ENCODE data around the gene DDO. TPM values are rescaled to one million over a fixed set of nuclear protein-coding genes. Genes with fewer than 3 reads are reported as not detected.

Gene DDO
- total RNA-seq, 2 donors from 2014 or later = 2.0 to 2.3 TPM

DNA sequence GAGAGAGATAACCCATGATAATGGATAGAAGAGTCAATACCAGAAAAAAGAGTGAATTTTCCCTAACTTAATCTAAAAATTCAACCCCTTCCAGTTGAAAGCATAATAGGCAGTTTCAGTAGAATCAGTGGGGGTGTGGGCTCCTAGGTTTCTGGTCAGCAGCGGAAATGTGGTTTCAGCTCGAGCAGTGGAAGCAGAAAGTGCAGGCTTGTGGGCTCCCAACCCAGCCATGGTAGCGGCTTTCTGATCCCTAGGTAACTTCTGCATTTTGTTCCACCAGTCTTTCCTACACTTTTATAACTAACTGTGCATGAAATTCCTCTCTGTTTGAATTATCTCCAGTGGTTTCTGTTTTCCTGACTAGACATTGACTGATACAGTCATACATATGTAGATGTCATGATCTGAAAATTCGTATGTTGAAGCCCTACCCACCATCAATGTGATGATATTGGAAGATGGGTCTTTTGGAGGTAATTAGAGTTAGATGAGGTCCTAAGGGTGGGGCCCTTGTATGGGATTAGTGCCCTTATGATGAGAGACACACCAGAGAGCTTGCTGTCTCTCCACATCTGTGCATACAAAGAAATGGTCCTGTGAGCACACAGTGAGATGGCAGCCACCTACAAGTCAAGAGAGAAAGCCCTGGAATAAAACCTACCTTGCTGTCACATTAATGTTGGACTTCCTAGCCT is 6.5 kb upstream of the DDO start:
- H3K4me1 ChIP-seq = peaks cover 5% of the 10 kb centered on the region
- H3K27me3 ChIP-seq = no peaks in the 10 kb centered on the region
- TF ChIP-seq, protein P1, sequence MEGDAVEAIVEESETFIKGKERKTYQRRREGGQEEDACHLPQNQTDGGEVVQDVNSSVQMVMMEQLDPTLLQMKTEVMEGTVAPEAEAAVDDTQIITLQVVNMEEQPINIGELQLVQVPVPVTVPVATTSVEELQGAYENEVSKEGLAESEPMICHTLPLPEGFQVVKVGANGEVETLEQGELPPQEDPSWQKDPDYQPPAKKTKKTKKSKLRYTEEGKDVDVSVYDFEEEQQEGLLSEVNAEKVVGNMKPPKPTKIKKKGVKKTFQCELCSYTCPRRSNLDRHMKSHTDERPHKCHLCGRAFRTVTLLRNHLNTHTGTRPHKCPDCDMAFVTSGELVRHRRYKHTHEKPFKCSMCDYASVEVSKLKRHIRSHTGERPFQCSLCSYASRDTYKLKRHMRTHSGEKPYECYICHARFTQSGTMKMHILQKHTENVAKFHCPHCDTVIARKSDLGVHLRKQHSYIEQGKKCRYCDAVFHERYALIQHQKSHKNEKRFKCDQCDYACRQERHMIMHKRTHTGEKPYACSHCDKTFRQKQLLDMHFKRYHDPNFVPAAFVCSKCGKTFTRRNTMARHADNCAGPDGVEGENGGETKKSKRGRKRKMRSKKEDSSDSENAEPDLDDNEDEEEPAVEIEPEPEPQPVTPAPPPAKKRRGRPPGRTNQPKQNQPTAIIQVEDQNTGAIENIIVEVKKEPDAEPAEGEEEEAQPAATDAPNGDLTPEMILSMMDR (IDR thresholded peaks at IDR 0.05) = no peak
- intact Hi-C loops (cut with DNase I) = no loop called here
- no peak overlapping the region for H3K4me3 ChIP-seq
- DNase-seq = no peak
- no peaks in the 10 kb centered on the region for H3K9me3 ChIP-seq
- H3K36me3 ChIP-seq = no peaks in the 10 kb centered on the region
- H3K27ac ChIP-seq = no peak overlapping the region
- H3K9ac ChIP-seq (ENCODE audit: low read depth in 2 of 2, low read length in 2 of 2) = no peak overlapping the region

DNA sequence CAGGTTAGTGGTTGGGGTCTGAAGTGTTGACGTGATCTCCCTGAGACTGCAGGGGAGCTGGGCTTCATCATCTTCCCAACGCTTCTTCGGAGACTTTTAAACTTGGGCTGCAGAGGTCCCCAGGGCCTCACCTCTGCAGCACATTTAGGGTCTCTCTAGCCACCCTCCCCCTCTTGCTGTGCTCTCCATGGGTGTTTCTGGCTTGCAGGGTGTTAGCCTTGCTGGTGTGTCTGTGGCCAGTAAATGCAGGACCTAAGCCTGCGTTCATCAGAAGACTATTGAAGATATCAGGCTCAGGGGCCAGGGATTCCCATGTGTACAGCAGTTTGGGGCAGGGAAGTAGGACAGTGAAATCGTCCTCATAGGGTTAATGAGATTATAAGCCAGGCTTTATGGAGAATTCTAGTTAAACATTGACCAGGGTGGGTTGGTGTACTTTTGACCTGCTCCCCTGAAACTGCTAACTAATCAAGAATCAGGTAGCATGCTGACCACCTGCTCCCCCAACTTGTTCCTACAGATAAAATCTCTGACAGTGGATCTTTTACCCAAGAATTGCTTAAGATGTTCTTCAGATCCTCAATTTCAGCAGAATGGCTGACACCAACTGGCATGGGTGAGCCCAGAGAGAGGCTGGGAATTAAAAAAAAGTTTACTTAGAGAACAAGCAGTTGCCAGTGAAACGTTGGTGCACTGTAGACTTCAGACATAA is 3.8 kb upstream of the DDO start:
- TF ChIP-seq, protein P1 (IDR thresholded peaks at IDR 0.05) = no peak
- Histone ChIP-seq H3K9me3 (no peaks in the 10 kb centered on the region), H3K27me3 (no peaks in the 10 kb centered on the region), H3K27ac (no peak overlapping the region), H3K4me1 (peaks cover 5% of the 10 kb centered on the region), H3K4me3 (no peak overlapping the region), H3K36me3 (no peaks in the 10 kb centered on the region), H3K9ac (ENCODE audit: low read depth in 2 of 2, low read length in 2 of 2) (peak overlapping the region in 1 of 2 donors; percentile 7)
- intact Hi-C loops (cut with DNase I) = no loop called here
- DNase-seq = no peak

DNA sequence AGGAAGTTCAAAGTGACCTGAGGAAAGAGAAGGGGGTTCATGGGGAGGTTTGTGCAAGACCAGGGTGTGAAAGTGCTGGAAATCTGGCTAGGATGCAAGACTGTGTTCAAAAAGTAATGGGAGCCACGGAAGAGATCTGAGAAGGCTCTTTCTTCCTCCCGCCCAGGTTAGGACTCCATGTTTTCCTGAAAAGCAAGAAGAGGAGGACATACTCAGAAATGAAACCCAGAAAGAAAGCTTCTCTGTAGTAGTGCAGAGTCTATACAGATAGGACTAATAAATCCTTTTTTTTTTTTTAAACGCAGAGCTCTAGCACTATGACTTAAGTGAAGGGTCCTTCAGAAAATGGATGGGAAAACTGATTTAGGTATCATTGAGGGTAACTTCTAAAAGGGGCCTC is 3.2 kb upstream of the DDO start:
- TF ChIP-seq, protein P1 (IDR thresholded peaks at IDR 0.05) = no peak
- DNase-seq = no peak
- H3K36me3 ChIP-seq = no peaks in the 10 kb centered on the region
- no peaks in the 10 kb centered on the region for H3K27me3 ChIP-seq
- H3K9ac ChIP-seq (ENCODE audit: low read depth in 2 of 2, low read length in 2 of 2) = no peak overlapping the region
- no peak overlapping the region for H3K27ac ChIP-seq
- H3K9me3 ChIP-seq = no peaks in the 10 kb centered on the region
- no peak overlapping the region for H3K4me3 ChIP-seq
- intact Hi-C loops (cut with DNase I) = no loop called here
- H3K4me1 ChIP-seq = peaks cover 5% of the 10 kb centered on the region

DNA sequence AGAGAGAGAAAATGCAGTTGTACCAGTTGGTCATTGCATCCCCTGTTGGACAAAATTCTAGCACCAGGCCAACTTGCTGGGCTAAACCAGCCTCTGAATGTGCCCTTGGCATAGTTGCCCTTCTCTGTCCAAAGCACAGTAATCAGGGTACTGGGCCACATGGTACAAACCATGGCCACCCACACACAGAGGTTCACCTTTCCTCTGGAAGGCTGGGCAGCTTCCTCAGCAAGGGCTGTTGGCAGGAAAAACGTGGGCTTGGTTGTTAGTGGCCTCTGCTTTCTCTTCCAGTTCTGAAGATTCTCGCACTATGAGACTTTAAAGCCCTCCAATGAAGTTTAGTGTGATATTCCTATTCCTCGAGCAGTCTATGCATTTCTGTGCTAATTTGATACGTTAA is 706 bp downstream of the DDO start:
- Histone ChIP-seq H3K27ac (no peak overlapping the region), H3K36me3 (no peaks in the 10 kb centered on the region), H3K27me3 (no peaks in the 10 kb centered on the region), H3K9ac (ENCODE audit: low read depth in 2 of 2, low read length in 2 of 2) (peak overlapping the region; percentile 16 to 28), H3K4me3 (no peak overlapping the region), H3K4me1 (peaks cover 5% of the 10 kb centered on the region), H3K9me3 (no peaks in the 10 kb centered on the region)
- TF ChIP-seq, protein P1 (IDR thresholded peaks at IDR 0.05) = no peak
- intact Hi-C loops (cut with DNase I) = no loop called here
- no peak for DNase-seq

DNA sequence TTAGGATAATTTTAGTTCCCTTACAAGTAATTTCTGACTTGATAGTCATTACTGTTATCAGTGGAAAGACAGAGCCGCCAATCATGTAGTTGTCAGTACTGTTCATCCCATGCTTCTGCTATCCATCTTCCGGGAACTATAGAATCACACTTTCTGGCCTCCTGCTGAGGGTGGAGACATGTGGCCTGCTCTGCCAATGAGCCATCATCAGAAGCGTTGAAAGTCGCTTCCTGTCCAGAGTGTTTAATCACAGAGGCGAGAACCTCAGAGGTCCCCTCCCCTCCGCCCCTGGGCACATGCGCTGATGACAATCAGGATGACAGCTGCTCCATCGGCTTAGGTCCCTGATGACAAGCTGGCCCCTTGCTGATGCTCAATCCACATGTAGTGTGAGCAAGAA is 3.0 kb downstream of the DDO start:
- Histone ChIP-seq H3K27ac (no peak overlapping the region), H3K27me3 (no peaks in the 10 kb centered on the region), H3K36me3 (no peaks in the 10 kb centered on the region), H3K9ac (ENCODE audit: low read depth in 2 of 2, low read length in 2 of 2) (no peak overlapping the region), H3K9me3 (no peaks in the 10 kb centered on the region), H3K4me1 (no peaks in the 10 kb centered on the region), H3K4me3 (no peak overlapping the region)
- no peak for DNase-seq
- intact Hi-C loops (cut with DNase I) = no loop called here
- TF ChIP-seq, protein P1 (IDR thresholded peaks at IDR 0.05) = no peak
